NCI-H146 treated with DMSO at 0.1 percent for 48 hours (cell line): Measurements from ENCODE around the gene SLITRK1.
A peak's percentile ranks its signal among the peaks of the same experiment; 100 is the strongest.

ENCODE experiments used
- DNase-seq: peaks from one replicate; lab custom pipeline; 2025; ENCODE audit not compliant: unreplicated experiment; lab: John Stamatoyannopoulos, UW

Gene SLITRK1

GRCh38 chr13:83881917-83882605 lies at the start of gene SLITRK1:
Gene SLITRK1, minus strand, starts transcription at chr13:83882474. Its CDS starts 967 bp downstream, at chr13:83881507.
- peak; percentile 72 for DNase-seq

GRCh38 chr13:83929157-83929556 lies 46.9 kb upstream of the SLITRK1 start:
- no peak for DNase-seq

GRCh38 chr13:83919775-83920174 lies 37.5 kb upstream of the SLITRK1 start:
- no peak for DNase-seq

GRCh38 chr13:83914368-83914767 lies 32.1 kb upstream of the SLITRK1 start:
- no peak for DNase-seq

- no peak for DNase-seq
Observed at GRCh38 chr13:83907196-83907989, 25.1 kb upstream of the SLITRK1 start.

GRCh38 chr13:83906240-83906820 lies 24.1 kb upstream of the SLITRK1 start:
- no peak for DNase-seq

- no peak for DNase-seq
Observed at GRCh38 chr13:83905641-83906040, 23.4 kb upstream of the SLITRK1 start.

- no peak for DNase-seq
Observed at GRCh38 chr13:83895994-83896580, 13.8 kb upstream of the SLITRK1 start.

GRCh38 chr13:83890358-83890757 lies 8.1 kb upstream of the SLITRK1 start:
- no peak for DNase-seq

- no peak for DNase-seq
Observed at GRCh38 chr13:83884141-83884540, 1.9 kb upstream of the SLITRK1 start.

GRCh38 chr13:83883061-83883523 lies 818 bp upstream of the SLITRK1 start:
- DNase-seq = peak; percentile 68

GRCh38 chr13:83882606-83882959 lies 309 bp upstream of the SLITRK1 start:
- no peak for DNase-seq

GRCh38 chr13:83881140-83881684 lies 1.1 kb downstream of the SLITRK1 start:
- peak; percentile 24 for DNase-seq

GRCh38 chr13:83880275-83881139 lies 1.8 kb downstream of the SLITRK1 start:
- DNase-seq = no peak

GRCh38 chr13:83879431-83880171 lies 2.7 kb downstream of the SLITRK1 start:
- DNase-seq = no peak

GRCh38 chr13:83878691-83879430 lies 3.4 kb downstream of the SLITRK1 start:
- DNase-seq = no peak

- no peak for DNase-seq
Observed at GRCh38 chr13:83877651-83878355, 4.5 kb downstream of the SLITRK1 start.

- DNase-seq = no peak
Observed at GRCh38 chr13:83876546-83876945, 5.7 kb downstream of the SLITRK1 start.
